SU-DHL-6 (cell line): Measurements from ENCODE around the gene LMO7.
"Not testable (repeated sequence)": the region's sequence is repeated elsewhere in the genome, so short reads cannot be mapped to it uniquely, and the experiment has no call there.

ENCODE experiments used
- H2AFZ ChIP-seq: fragments of 200-600 bp; sonication (generic); 2 replicates; pipeline ENCODE4 v1.6.1; 2014; ENCODE audit warnings: low read depth, mild to moderate bottlenecking, moderate library complexity, mixed read lengths, antibody characterized with exemption, low read length; ENCODE audit not compliant: severe bottlenecking
- H3F3A ChIP-seq: fragments of 200-600 bp; shearing (Covaris generic); 2 replicates; pipeline ENCODE4 v1.6.0; 2016; ENCODE audit warnings: antibody characterized with exemption, mild to moderate bottlenecking; ENCODE audit not compliant: insufficient read depth
- H3K27ac ChIP-seq: fragments of 200-600 bp; sonication (generic); 2 replicates; pipeline ENCODE4 v1.5.1; 2016; ENCODE audit warnings: low read depth, mild to moderate bottlenecking, low read length, moderate library complexity, mixed read lengths
- H3K27me3 ChIP-seq: fragments of 200-600 bp; sonication (generic), shearing (Covaris generic); 2 replicates; pipeline ENCODE4 v1.6.0; 2014; ENCODE audit warnings: mild to moderate bottlenecking, low read length
- H3K36me3 ChIP-seq: fragments of 200-600 bp; sonication (generic); 2 replicates; pipeline ENCODE4 v1.6.1; 2014; ENCODE audit warnings: mild to moderate bottlenecking, low read length, mixed read lengths
- H3K4me2 ChIP-seq: fragments of 300-600, 200-600 bp; shearing (Covaris generic), sonication (generic); 2 replicates; pipeline ENCODE4 v1.6.0; 2014; ENCODE audit warnings: low read length, low read depth, mild to moderate bottlenecking; ENCODE audit not compliant: poor library complexity, severe bottlenecking
- H3K4me3 ChIP-seq: fragments of 200-600 bp; sonication (generic); 2 replicates; pipeline ENCODE4 v1.5.1; 2014; ENCODE audit warnings: antibody characterized with exemption, low read length, mild to moderate bottlenecking, mixed read lengths; ENCODE audit not compliant: insufficient read depth, poor library complexity, severe bottlenecking
- H3K79me2 ChIP-seq: fragments of 200-600 bp; sonication (generic); 2 replicates; pipeline ENCODE4 v1.6.1; 2014; ENCODE audit warnings: mild to moderate bottlenecking, low read length, moderate library complexity; ENCODE audit not compliant: insufficient read depth
- H3K9ac ChIP-seq: fragments of 200-600 bp; sonication (generic); 2 replicates; pipeline ENCODE4 v1.7.0; 2014; ENCODE audit warnings: mild to moderate bottlenecking, low read length
- H3K9me2 ChIP-seq: fragments of 200-600 bp; sonication (generic); replicated peaks from 2 replicates; pipeline ENCODE4 v1.6.1; 2014; ENCODE audit warnings: low read length; ENCODE audit not compliant: insufficient read depth
- H3K9me3 ChIP-seq: fragments of 200-600 bp; sonication (generic); 2 replicates; pipeline ENCODE4 v1.6.1; 2014; ENCODE audit warnings: low read length, mixed read lengths; ENCODE audit not compliant: insufficient read depth
- H4K20me1 ChIP-seq: fragments of 200-600 bp; sonication (generic); 2 replicates; pipeline ENCODE4 v1.6.1; 2014; ENCODE audit warnings: low read depth, mild to moderate bottlenecking, antibody characterized with exemption, low read length, moderate library complexity, mixed read lengths
- EZH2phosphoT487 ChIP-seq: fragments of 200-600 bp; sonication (generic), shearing (Covaris generic); conservative IDR thresholded peaks from 2 replicates; pipeline ENCODE4 v1.6.1; 2018; ENCODE audit warnings: mild to moderate bottlenecking, antibody characterized with exemption, low read length, moderate library complexity, mixed read lengths
- TF ChIP-seq, protein P1 (sequence below): fragments of 200-600 bp; sonication (generic); IDR thresholded peaks from one replicate; pipeline ENCODE4 v1.5.1; 2017; ENCODE audit warnings: antibody characterized with exemption, mild to moderate bottlenecking, low read length, moderate library complexity; ENCODE audit not compliant: insufficient read depth, poor library complexity, severe bottlenecking

LMO7 gene

DNA sequence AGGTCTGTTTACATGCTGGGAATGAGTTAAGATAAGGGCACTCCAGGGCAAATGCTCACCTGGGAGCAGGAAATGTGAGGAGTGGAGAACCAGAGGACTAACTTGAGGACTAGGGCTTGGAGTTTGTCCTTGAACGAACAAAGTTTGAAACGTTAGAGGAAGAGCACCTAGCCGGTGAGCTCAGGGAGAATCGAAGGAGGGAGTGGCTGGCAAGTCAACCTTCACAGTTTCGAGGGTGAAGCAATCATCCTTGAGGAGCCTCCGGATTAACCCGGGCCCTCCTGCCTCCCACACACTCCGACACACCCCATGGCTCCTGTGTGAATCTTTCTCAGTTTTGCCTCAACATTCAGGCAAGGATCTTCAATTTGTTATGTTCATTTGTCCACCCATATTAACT is 58.6 kb downstream of the LMO7 start:
- peaks cover 24% of the 10 kb centered on the region for H3F3A ChIP-seq
- TF ChIP-seq, protein P1, sequence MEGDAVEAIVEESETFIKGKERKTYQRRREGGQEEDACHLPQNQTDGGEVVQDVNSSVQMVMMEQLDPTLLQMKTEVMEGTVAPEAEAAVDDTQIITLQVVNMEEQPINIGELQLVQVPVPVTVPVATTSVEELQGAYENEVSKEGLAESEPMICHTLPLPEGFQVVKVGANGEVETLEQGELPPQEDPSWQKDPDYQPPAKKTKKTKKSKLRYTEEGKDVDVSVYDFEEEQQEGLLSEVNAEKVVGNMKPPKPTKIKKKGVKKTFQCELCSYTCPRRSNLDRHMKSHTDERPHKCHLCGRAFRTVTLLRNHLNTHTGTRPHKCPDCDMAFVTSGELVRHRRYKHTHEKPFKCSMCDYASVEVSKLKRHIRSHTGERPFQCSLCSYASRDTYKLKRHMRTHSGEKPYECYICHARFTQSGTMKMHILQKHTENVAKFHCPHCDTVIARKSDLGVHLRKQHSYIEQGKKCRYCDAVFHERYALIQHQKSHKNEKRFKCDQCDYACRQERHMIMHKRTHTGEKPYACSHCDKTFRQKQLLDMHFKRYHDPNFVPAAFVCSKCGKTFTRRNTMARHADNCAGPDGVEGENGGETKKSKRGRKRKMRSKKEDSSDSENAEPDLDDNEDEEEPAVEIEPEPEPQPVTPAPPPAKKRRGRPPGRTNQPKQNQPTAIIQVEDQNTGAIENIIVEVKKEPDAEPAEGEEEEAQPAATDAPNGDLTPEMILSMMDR = no peak
- TF ChIP-seq EZH2phosphoT487 = no peak
- H3K79me2 ChIP-seq = peaks cover 87% of the 10 kb centered on the region

DNA sequence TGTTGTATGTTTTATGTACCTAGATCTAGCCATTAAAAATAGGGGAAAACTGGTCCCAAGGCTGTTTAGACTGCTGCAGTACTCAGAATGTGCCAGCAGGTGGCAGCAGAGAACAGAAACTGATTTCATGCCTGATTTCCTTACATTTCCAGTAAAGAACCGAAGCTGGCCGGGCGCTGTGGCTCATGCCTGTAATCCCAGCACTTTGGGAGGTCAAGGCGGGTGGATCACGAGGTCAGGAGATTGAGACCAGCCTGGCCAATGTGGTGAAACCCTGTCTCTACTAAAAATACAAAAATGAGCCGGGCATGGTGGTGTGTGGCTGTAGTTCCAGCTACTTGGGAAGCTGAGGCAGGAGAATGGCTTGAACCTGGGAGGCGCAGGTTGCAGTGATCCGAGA is 59.8 kb downstream of the LMO7 start:
- H3K79me2 ChIP-seq = peaks cover 85% of the 10 kb centered on the region
- H3K36me3 ChIP-seq, H3K9me3 ChIP-seq, H4K20me1 ChIP-seq, H3K27me3 ChIP-seq, H3K27ac ChIP-seq, H3K4me2 ChIP-seq, H3K4me3 ChIP-seq, H3K9me2 ChIP-seq, H2AFZ ChIP-seq, H3K9ac ChIP-seq: not testable (repeated sequence)
- TF ChIP-seq, protein P1 = peak; percentile 82
- H3F3A ChIP-seq = peaks cover 20% of the 10 kb centered on the region

More for the DNA sequence above, 58.6 kb downstream of the LMO7 start:
- Histone ChIP-seq H2AFZ (no peak overlapping the region), H3K4me2 (no peak overlapping the region), H3K9me2 (no peaks in the 10 kb centered on the region), H3K27ac (no peak overlapping the region), H4K20me1 (0 out of 2 replicates have a peak, but pooled peaks cover 12% of the 10 kb centered on the region), H3K4me3 (no peak overlapping the region), H3K9ac (no peak overlapping the region), H3K9me3 (no peaks in the 10 kb centered on the region), H3K36me3 (no peaks in the 10 kb centered on the region; the same call in 1 of the 2 replicates), H3K27me3 (no peaks in the 10 kb centered on the region)

DNA sequence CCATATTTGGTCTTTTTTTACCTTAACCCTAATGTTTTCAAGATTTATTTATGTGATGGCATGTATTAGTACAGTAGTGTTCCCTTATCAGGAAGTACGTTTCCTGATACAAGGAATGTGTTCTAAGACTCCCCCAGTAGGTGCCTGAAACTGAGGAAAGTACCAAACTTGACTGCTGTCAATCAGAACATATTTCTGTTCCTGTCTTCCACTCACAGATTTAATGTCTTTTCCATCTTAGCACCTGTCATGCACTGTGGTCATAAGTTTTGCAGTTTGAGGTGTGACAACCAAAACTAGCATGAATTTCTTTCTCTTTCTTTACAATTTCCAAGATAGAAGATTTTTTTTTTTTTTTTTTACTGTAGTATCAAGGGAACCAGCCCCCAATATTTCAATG is 62.9 kb downstream of the LMO7 start:
- Histone ChIP-seq H3K4me3 (no peak overlapping the region), H3F3A (peaks cover 19% of the 10 kb centered on the region), H3K27me3 (no peaks in the 10 kb centered on the region), H3K9ac (no peak overlapping the region), H3K4me2 (no peak overlapping the region), H3K27ac (no peak overlapping the region), H3K9me2 (no peaks in the 10 kb centered on the region), H3K9me3 (no peaks in the 10 kb centered on the region), H3K36me3 (no peaks in the 10 kb centered on the region; the same call in 1 of the 2 replicates), H2AFZ (no peak overlapping the region), H3K79me2 (peaks cover 86% of the 10 kb centered on the region), H4K20me1 (0 out of 2 replicates have a peak, but pooled peaks cover 15% of the 10 kb centered on the region)
- no peak for TF ChIP-seq EZH2phosphoT487
- TF ChIP-seq, protein P1 = no peak

DNA sequence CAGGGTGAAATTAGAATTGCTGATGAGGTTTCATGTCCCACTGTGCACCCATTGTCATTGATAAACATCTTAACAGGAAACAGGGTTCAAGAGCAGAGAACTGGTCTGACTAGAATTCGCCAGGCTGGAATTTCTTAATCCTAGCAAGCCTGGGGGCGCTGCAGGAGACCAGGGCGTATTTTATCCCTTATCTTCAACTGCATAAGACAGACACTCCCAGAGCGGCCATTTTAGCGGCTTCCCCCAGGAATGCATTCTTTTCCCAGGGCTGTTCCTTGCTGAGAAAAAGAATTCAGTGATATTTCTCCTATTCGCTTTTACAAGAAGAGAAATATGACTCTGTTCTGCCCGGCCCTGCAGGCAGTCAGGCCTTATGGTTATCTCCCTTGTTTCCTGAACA is 63.6 kb downstream of the LMO7 start:
- Histone ChIP-seq H3F3A (peaks cover 13% of the 10 kb centered on the region), H3K79me2 (peaks cover 90% of the 10 kb centered on the region), H4K20me1 (0 out of 2 replicates have a peak, but pooled peaks cover 15% of the 10 kb centered on the region)
- not testable (repeated sequence) for H3K27me3 ChIP-seq, H3K9me3 ChIP-seq, H2AFZ ChIP-seq, H3K36me3 ChIP-seq, H3K4me3 ChIP-seq, H3K27ac ChIP-seq, H3K4me2 ChIP-seq, H3K9me2 ChIP-seq, H3K9ac ChIP-seq
